PFSK-1 (cell line): Measurements from ENCODE around the gene NR3C2.

ENCODE experiments used
- POLR2AphosphoS5 ChIP-seq: IDR thresholded peaks from 2 replicates; pipeline ENCODE4 v1.6.1; 2012; ENCODE audit warnings: low read depth, mild to moderate bottlenecking, control low read depth, low read length, moderate library complexity
- SIN3A ChIP-seq: IDR thresholded peaks from 2 replicates; pipeline ENCODE4 v1.6.1; 2012; ENCODE audit warnings: mild to moderate bottlenecking, low read length, moderate library complexity, borderline replicate concordance; ENCODE audit not compliant: insufficient read depth

GRCh38 chr4:148487181-148487580 is 45.0 kb upstream of the NR3C2 start:
- no peak for TF ChIP-seq SIN3A
- no peak for TF ChIP-seq POLR2AphosphoS5
